HG02852 (cell line): ENCODE results near the gene CD248.
"Not testable (repeated sequence)": the region's sequence is repeated elsewhere in the genome, so short reads cannot be mapped to it uniquely, and the experiment has no call there.

Source experiments
- ATAC-seq: cut with Tn5 transposase; IDR thresholded peaks from one replicate; pipeline ENCODE4 v1.9.1; 2021; ENCODE audit warnings: mild to moderate bottlenecking, moderate library complexity; ENCODE audit not compliant: unreplicated experiment

Gene CD248

GRCh38 chr11:66277064-66277463, 39.8 kb downstream of the CD248 start:
- not testable (repeated sequence) for ATAC-seq

GRCh38 chr11:66276619-66277018, 40.2 kb downstream of the CD248 start:
- ATAC-seq, result not testable (repeated sequence)

- ATAC-seq, result no peak
Measured at GRCh38 chr11:66275984-66276612, 40.7 kb downstream of the CD248 start.

GRCh38 chr11:66275396-66275795, 41.4 kb downstream of the CD248 start:
- no peak for ATAC-seq

- no peak for ATAC-seq
Measured at GRCh38 chr11:66274219-66274618, 42.6 kb downstream of the CD248 start.

- ATAC-seq, result no peak
Measured at GRCh38 chr11:66272596-66272995, 44.2 kb downstream of the CD248 start.

- ATAC-seq, result no peak
Measured at GRCh38 chr11:66271816-66272215, 45.0 kb downstream of the CD248 start.

- no peak for ATAC-seq
Measured at GRCh38 chr11:66268952-66269905, 47.6 kb downstream of the CD248 start.

- peak; percentile 77 for ATAC-seq
Measured at GRCh38 chr11:66268244-66268951, 48.4 kb downstream of the CD248 start, which contains the start of gene RAB1B. Gene RAB1B (plus strand): TSS chr11:66268639. CDS start chr11:66268680, 41 bp downstream.

- peak; percentile 53 for ATAC-seq
Measured at GRCh38 chr11:66267379-66268243, 49.2 kb downstream of the CD248 start.

- ATAC-seq, result no peak
Measured at GRCh38 chr11:66267039-66267378, 49.8 kb downstream of the CD248 start.

GRCh38 chr11:66266378-66267038, 50.3 kb downstream of the CD248 start:
- no peak for ATAC-seq

- no peak for ATAC-seq
Measured at GRCh38 chr11:66265531-66266377, 51.1 kb downstream of the CD248 start.

GRCh38 chr11:66264914-66265313, 51.9 kb downstream of the CD248 start:
- no peak for ATAC-seq
